ENCODE results near the gene ATP2C1.

Gene ATP2C1

GRCh38 chr3:130915567-130916292 is 21.8 kb downstream of the ATP2C1 start:
- TF ChIP-seq CTCF (IDR thresholded peaks at IDR 0.05; ENCODE audit: insufficient read depth, low read length) (no peak), SPI1 (IDR thresholded peaks at IDR 0.05; ENCODE audit: borderline replicate concordance, low read depth) (no peak), GABPA (IDR thresholded peaks at IDR 0.05; ENCODE audit: low read depth) (no peak), POLR2AphosphoS5 (IDR thresholded peaks at IDR 0.05; ENCODE audit: low read depth) (no peak)
- TF ChIP-seq, protein P1, sequence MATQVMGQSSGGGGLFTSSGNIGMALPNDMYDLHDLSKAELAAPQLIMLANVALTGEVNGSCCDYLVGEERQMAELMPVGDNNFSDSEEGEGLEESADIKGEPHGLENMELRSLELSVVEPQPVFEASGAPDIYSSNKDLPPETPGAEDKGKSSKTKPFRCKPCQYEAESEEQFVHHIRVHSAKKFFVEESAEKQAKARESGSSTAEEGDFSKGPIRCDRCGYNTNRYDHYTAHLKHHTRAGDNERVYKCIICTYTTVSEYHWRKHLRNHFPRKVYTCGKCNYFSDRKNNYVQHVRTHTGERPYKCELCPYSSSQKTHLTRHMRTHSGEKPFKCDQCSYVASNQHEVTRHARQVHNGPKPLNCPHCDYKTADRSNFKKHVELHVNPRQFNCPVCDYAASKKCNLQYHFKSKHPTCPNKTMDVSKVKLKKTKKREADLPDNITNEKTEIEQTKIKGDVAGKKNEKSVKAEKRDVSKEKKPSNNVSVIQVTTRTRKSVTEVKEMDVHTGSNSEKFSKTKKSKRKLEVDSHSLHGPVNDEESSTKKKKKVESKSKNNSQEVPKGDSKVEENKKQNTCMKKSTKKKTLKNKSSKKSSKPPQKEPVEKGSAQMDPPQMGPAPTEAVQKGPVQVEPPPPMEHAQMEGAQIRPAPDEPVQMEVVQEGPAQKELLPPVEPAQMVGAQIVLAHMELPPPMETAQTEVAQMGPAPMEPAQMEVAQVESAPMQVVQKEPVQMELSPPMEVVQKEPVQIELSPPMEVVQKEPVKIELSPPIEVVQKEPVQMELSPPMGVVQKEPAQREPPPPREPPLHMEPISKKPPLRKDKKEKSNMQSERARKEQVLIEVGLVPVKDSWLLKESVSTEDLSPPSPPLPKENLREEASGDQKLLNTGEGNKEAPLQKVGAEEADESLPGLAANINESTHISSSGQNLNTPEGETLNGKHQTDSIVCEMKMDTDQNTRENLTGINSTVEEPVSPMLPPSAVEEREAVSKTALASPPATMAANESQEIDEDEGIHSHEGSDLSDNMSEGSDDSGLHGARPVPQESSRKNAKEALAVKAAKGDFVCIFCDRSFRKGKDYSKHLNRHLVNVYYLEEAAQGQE (IDR thresholded peaks at IDR 0.05; ENCODE audit: insufficient replicate concordance, low read depth): no peak
- Histone ChIP-seq H3K27ac (replicated peaks) (no peak overlapping the region), H3K27me3 (ENCODE audit: insufficient read depth, poor library complexity, severe bottlenecking) (no peaks in the 10 kb centered on the region), H3K4me3 (replicated peaks; ENCODE audit: insufficient read depth, low read length) (no peak overlapping the region)
- DNase-seq (ENCODE audit: low read depth in 1 of 2, low spot score in 1 of 2): no peak

DNA sequence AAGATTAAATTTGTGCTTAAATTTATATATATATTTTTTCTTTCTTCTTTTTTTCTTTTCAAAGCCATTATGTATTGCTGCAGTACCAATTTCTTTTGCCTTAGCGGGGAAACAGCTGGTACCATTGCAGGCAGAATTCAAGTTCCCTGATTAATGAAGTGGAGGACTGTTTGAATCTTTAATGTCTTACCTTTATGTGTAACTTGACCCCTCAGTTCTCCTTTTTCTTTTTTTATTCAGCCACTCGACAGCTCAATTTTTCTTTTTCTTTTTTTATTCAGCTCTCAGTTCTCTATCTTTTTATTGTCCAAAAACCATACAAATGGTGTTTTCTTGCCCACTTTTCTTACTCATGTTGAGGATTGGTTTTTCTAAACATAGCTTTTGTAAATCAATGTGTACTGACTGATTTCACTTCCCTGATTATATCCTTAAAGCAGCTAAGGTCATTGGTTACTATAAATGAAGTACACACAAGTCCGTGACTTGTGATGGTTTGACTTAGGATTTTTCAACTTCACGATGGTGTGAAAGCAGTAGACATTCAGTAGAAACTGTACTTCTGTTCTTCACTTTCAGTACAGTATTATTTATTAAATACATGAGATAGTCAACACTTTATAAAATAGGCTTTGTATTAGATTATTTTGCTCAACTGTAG is 22.8 kb downstream of the ATP2C1 start:
- no peaks in the 10 kb centered on the region for H3K27me3 ChIP-seq (ENCODE audit: insufficient read depth, poor library complexity, severe bottlenecking)
- no peak for DNase-seq (ENCODE audit: low read depth in 1 of 2, low spot score in 1 of 2)
- no peak for TF ChIP-seq POLR2AphosphoS5 (IDR thresholded peaks at IDR 0.05; ENCODE audit: low read depth)
- no peak overlapping the region for H3K27ac ChIP-seq (replicated peaks)
- H3K4me3 ChIP-seq (replicated peaks; ENCODE audit: insufficient read depth, low read length): no peak overlapping the region

DNA sequence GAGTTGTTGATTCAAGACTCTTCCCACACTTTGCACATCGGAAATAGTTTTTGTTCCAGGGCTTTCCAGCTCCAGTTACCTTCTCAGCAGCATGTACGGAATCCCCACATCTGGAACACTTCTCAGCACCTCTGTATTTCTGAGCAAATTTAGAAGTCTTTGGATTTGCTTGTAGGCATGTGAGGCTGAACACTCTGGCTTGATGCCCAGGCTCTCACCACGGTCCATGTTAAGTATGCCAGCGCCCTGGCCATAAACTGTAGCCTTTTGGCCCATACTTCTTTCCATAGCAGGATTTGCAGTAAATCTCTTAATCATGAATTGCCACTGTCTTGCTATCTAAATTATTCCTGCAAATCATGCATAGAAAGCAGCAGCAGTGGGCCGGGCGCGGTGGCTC is 24.4 kb downstream of the ATP2C1 start:
- TF ChIP-seq GABPA (IDR thresholded peaks at IDR 0.05; ENCODE audit: low read depth) (no peak), SPI1 (IDR thresholded peaks at IDR 0.05; ENCODE audit: borderline replicate concordance, low read depth) (no peak), POLR2AphosphoS5 (IDR thresholded peaks at IDR 0.05; ENCODE audit: low read depth) (no peak), CTCF (IDR thresholded peaks at IDR 0.05; ENCODE audit: insufficient read depth, low read length) (no peak)
- TF ChIP-seq, protein P1 (IDR thresholded peaks at IDR 0.05; ENCODE audit: insufficient replicate concordance, low read depth): no peak
- H3K27me3 ChIP-seq (ENCODE audit: insufficient read depth, poor library complexity, severe bottlenecking): no peaks in the 10 kb centered on the region
- H3K27ac ChIP-seq (replicated peaks): no peak overlapping the region
- DNase-seq (ENCODE audit: low read depth in 1 of 2, low spot score in 1 of 2): no peak
- H3K4me3 ChIP-seq (replicated peaks; ENCODE audit: insufficient read depth, low read length): no peak overlapping the region

DNA sequence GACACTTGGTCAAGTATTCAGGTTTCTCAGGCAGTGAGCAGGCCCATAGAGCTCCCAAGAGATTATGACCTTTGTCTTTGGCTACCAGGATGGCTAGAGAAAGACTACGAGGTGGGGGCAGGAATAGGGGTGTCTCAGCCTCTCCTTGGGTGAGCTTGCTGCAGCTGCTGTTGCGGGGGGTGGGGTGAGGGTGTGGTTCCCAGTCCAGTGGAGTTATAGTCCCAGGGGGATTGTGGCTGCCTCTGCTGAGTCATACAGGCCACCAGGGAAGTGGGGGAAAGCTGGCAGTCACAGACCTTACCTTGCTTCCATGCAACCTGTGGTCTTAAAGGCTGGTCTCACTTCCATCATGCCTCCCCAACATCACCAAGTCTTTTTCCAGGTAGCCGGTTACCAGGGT is 31.7 kb downstream of the ATP2C1 start:
- TF ChIP-seq, protein P1 (IDR thresholded peaks at IDR 0.05; ENCODE audit: insufficient replicate concordance, low read depth): no peak
- TF ChIP-seq POLR2AphosphoS5 (IDR thresholded peaks at IDR 0.05; ENCODE audit: low read depth) (no peak), GABPA (IDR thresholded peaks at IDR 0.05; ENCODE audit: low read depth) (no peak)
- no peak overlapping the region for H3K27ac ChIP-seq (replicated peaks)
- DNase-seq (ENCODE audit: low read depth in 1 of 2, low spot score in 1 of 2): peak; percentile 20 to 26

More for the DNA sequence above, 31.7 kb downstream of the ATP2C1 start:
- Histone ChIP-seq H3K27me3 (ENCODE audit: insufficient read depth, poor library complexity, severe bottlenecking) (no peaks in the 10 kb centered on the region), H3K4me3 (replicated peaks; ENCODE audit: insufficient read depth, low read length) (no peak overlapping the region)
